IMR-90 (cell line): ENCODE measurements around the gene CTBP2. TPM values are rescaled to one million over a fixed set of nuclear protein-coding genes. Genes with fewer than 3 reads are reported as not detected.

Source experiments
- ATAC-seq: fragments of 200-7000 bp; cut with Tn5 transposase; 2 replicates; pipeline ENCODE4 v1.9.1; 2020; ENCODE audit warnings: low read depth, mild to moderate bottlenecking, moderate library complexity
- BruUV-seq: library from RNA; stranded (reverse); fragments of 400-500 nt; replicated peaks from 2 replicates; lab custom pipeline; 2021; lab: Mats Ljungman, UMichigan
- CTCF ChIA-PET: fragments of 300-600 bp; formaldehyde crosslinking; extraction: SDS; loops from one replicate; lab custom pipeline; 2021; ENCODE audit warnings: antibody characterized with exemption; lab: Yijun Ruan, JAX
- POLR2A ChIA-PET: fragments of 300-600 bp; sonication (Branson Sonifier 250); formaldehyde crosslinking; loops from one replicate; lab custom pipeline; 2022; ENCODE audit warnings: antibody characterized with exemption; ENCODE audit not compliant: unreplicated experiment; lab: Charles Lee
- DNase-seq: peaks from one replicate; pipeline ENCODE4 v3.0.0; 2013
- H2AFZ ChIP-seq: replicated peaks from 2 replicates; pipeline ENCODE3; 2013; ENCODE audit warnings: low read length, mild to moderate bottlenecking; ENCODE audit not compliant: poor library complexity
- H2AK5ac ChIP-seq: 2 replicates; pipeline ENCODE4 v1.6.1; 2013; ENCODE audit warnings: low read depth, low read length, inconsistent platforms
- H2AK9ac ChIP-seq: replicated peaks from 2 replicates; pipeline ENCODE3; 2013; ENCODE audit warnings: mild to moderate bottlenecking, low read depth, low read length, moderate library complexity; ENCODE audit not compliant: poor library complexity
- H2BK120ac ChIP-seq: 2 replicates; pipeline ENCODE4 v1.6.1; 2013; ENCODE audit warnings: low read depth, low read length, inconsistent platforms
- H2BK15ac ChIP-seq: 3 replicates; pipeline ENCODE4 v1.6.1; 2013; ENCODE audit warnings: low read depth, low read length, inconsistent platforms
- H2BK20ac ChIP-seq: 2 replicates; pipeline ENCODE4 v1.6.1; 2013; ENCODE audit warnings: low read depth, mild to moderate bottlenecking, inconsistent platforms, low read length, moderate library complexity
- H2BK5ac ChIP-seq: 2 replicates; pipeline ENCODE4 v1.6.1; 2013; ENCODE audit warnings: mild to moderate bottlenecking, low read depth, low read length, inconsistent platforms; ENCODE audit not compliant: poor library complexity, severe bottlenecking
- H3K14ac ChIP-seq: replicated peaks from 2 replicates; pipeline ENCODE4 v1.6.1; 2013; ENCODE audit warnings: low read depth, low read length, inconsistent platforms
- H3K18ac ChIP-seq: 2 replicates; pipeline ENCODE4 v1.6.1; 2013; ENCODE audit warnings: low read depth, low read length, control low read depth
- H3K23ac ChIP-seq: 2 replicates; pipeline ENCODE4 v1.6.1; 2013; ENCODE audit warnings: low read depth, low read length, inconsistent platforms
- H3K27ac ChIP-seq: 2 replicates; pipeline ENCODE4 v1.5.1; 2013; ENCODE audit warnings: mild to moderate bottlenecking, control low read depth, low read length; ENCODE audit not compliant: insufficient read depth
- H3K27me3 ChIP-seq: 2 replicates; pipeline ENCODE4 v1.6.1; 2013; ENCODE audit warnings: low read length; ENCODE audit not compliant: control insufficient read depth, insufficient read depth
- H3K36me3 ChIP-seq: 2 replicates; pipeline ENCODE4 v1.6.1; 2013; ENCODE audit warnings: low read length, mixed read lengths; ENCODE audit not compliant: control insufficient read depth, insufficient read depth
- H3K4ac ChIP-seq: 2 replicates; pipeline ENCODE4 v1.6.1; 2013; ENCODE audit warnings: low read depth, low read length, inconsistent platforms
- H3K4me1 ChIP-seq: 2 replicates; pipeline ENCODE4 v1.6.1; 2013; ENCODE audit warnings: low read length, mixed read lengths; ENCODE audit not compliant: control insufficient read depth, insufficient read depth
- H3K4me2 ChIP-seq: 2 replicates; pipeline ENCODE4 v1.6.1; 2013; ENCODE audit warnings: low read depth, mild to moderate bottlenecking, control low read depth, low read length, moderate library complexity
- H3K4me3 ChIP-seq: 2 replicates; pipeline ENCODE4 v1.5.1; 2013; ENCODE audit warnings: low read depth, mild to moderate bottlenecking, control low read depth, low read length, moderate library complexity; ENCODE audit not compliant: insufficient read depth
- H3K56ac ChIP-seq: 2 replicates; pipeline ENCODE4 v1.6.1; 2013; ENCODE audit warnings: low read length, inconsistent platforms; ENCODE audit not compliant: insufficient read depth; ENCODE audit errors: extremely low read depth
- H3K79me1 ChIP-seq, 2 experiments: 2 replicates each; pipeline ENCODE4 v1.6.1; 2013; ENCODE audit warnings: low read length in 2 of 2, inconsistent platforms in 1 of 2, low read depth in 1 of 2
- H3K9ac ChIP-seq: 2 replicates; pipeline ENCODE4 v1.6.1; 2013; ENCODE audit warnings: low read depth, low read length, control low read depth
- H3K9me1 ChIP-seq: 2 replicates; pipeline ENCODE4 v1.6.1; 2013; ENCODE audit warnings: low read length, inconsistent platforms; ENCODE audit not compliant: insufficient read depth
- H3K9me3 ChIP-seq: 2 replicates; pipeline ENCODE4 v1.6.1; 2013; ENCODE audit warnings: low read length; ENCODE audit not compliant: control insufficient read depth, insufficient read depth
- H4K20me1 ChIP-seq: 2 replicates; pipeline ENCODE4 v1.6.1; 2013; ENCODE audit warnings: low read length, inconsistent platforms; ENCODE audit not compliant: insufficient read depth
- H4K5ac ChIP-seq: 2 replicates; pipeline ENCODE4 v1.6.1; 2013; ENCODE audit warnings: mild to moderate bottlenecking, low read depth, low read length, control low read depth
- H4K8ac ChIP-seq, 2 experiments: 2 replicates each; pipeline ENCODE4 v1.6.1; 2013; ENCODE audit warnings: low read depth in 2 of 2, low read length in 2 of 2, control low read depth in 1 of 2, inconsistent platforms in 1 of 2
- H4K91ac ChIP-seq: 2 replicates; pipeline ENCODE4 v1.6.1; 2013; ENCODE audit warnings: low read depth, low read length, inconsistent platforms; ENCODE audit not compliant: insufficient read depth
- BHLHE40 ChIP-seq: fragments of 150-350 bp; IDR thresholded peaks from 2 replicates; pipeline ENCODE4 v1.6.1; 2016; ENCODE audit warnings: mild to moderate bottlenecking, low read depth, low read length
- ELK1 ChIP-seq: fragments of 150-350 bp; IDR thresholded peaks from 2 replicates; pipeline ENCODE4 v1.6.1; 2016; ENCODE audit warnings: low read depth, mild to moderate bottlenecking, low read length, moderate library complexity, borderline replicate concordance
- FOS ChIP-seq: fragments of 150-350 bp; IDR thresholded peaks from 2 replicates; pipeline ENCODE4 v1.6.1; 2016; ENCODE audit warnings: low read depth, low read length
- MAFK ChIP-seq: IDR thresholded peaks from 2 replicates; pipeline ENCODE4 v1.6.1; 2012; ENCODE audit warnings: low read depth, low read length, improper control_type of control experiment
- MAZ ChIP-seq: IDR thresholded peaks from 2 replicates; pipeline ENCODE4 v1.6.1; 2012; ENCODE audit warnings: low read depth, mild to moderate bottlenecking, low read length, improper control_type of control experiment, moderate library complexity, borderline replicate concordance
- NFE2L2 ChIP-seq: fragments of 150-350 bp; IDR thresholded peaks from 2 replicates; pipeline ENCODE4 v1.6.1; 2016; ENCODE audit warnings: low read depth, mild to moderate bottlenecking, low read length
- POLR2A ChIP-seq: IDR thresholded peaks from 2 replicates; pipeline ENCODE4 v1.6.1; 2012; ENCODE audit warnings: mild to moderate bottlenecking, low read depth, low read length
- RAD21 ChIP-seq: IDR thresholded peaks from 2 replicates; pipeline ENCODE4 v1.6.1; 2012; ENCODE audit warnings: low read length, improper control_type of control experiment
- RCOR1 ChIP-seq: IDR thresholded peaks from 2 replicates; pipeline ENCODE4 v1.6.1; 2012; ENCODE audit warnings: mild to moderate bottlenecking, low read length, improper control_type of control experiment; ENCODE audit not compliant: insufficient replicate concordance
- RFX5 ChIP-seq: IDR thresholded peaks from 2 replicates; pipeline ENCODE4 v1.8.0; 2012; ENCODE audit warnings: low read depth, mild to moderate bottlenecking, low read length, moderate library complexity
- SMC3 ChIP-seq: fragments of 150-350 bp; IDR thresholded peaks from 2 replicates; pipeline ENCODE4 v1.6.1; 2016; ENCODE audit warnings: low read depth, mild to moderate bottlenecking, antibody characterized with exemption, low read length, moderate library complexity
- WGBS, 2 experiments: methylation state at CpG; one replicate each; pipeline versions ENCODE4 v1.1.5 to v1.1.7; 2013; ENCODE audit warnings: missing lambda C conversion rate in 2 of 2; ENCODE audit not compliant: insufficient read length in 1 of 2; ENCODE audit errors: extremely low coverage in 2 of 2; 5-methylcytosine and 5-hydroxymethylcytosine counted together
- dilution Hi-C: fragments of 300-500 bp; cut with HindIII; formaldehyde crosslinking; loops from one replicate; pipeline ENCODE4 v1.14.3; 2018; ENCODE audit warnings: low sequenced_read_pairs; ENCODE audit not compliant: unreplicated experiment
- in situ Hi-C: fragments of 300-500 bp; cut with MboI; formaldehyde crosslinking; loops from 3 replicates; pipeline ENCODE4 v1.14.3; 2019; ENCODE audit warnings: low sequenced_read_pairs, inconsistent platforms, mixed read lengths
- intact Hi-C: fragments of 100-400 bp; cut with micrococcal nuclease; formaldehyde crosslinking; loops from 2 replicates; pipeline ENCODE4 v1.10.0; 2022
- polyA plus RNA-seq, 3 experiments: library from polyadenylated mRNA; depleted of rRNA; stranded (reverse); fragments of >200 nt; gene quantifications; 2 replicates each; pipeline ENCODE4 v1.2.3, GENCODE V29; 2012; ENCODE audit warnings: low replicate concordance in 1 of 3
- total RNA-seq: library from RNA; depleted of rRNA; stranded (reverse); fragments of >200 nt; gene quantifications from 2 replicates; pipeline ENCODE4 v1.2.3, GENCODE V29; 2012
- TF ChIP-seq, protein P1 (sequence below): conservative IDR thresholded peaks from 2 replicates; pipeline ENCODE4 v1.5.1; 2012; ENCODE audit warnings: mild to moderate bottlenecking, low read depth, low read length, improper control_type of control experiment
- TF ChIP-seq, protein P2 (sequence below): fragments of 150-350 bp; IDR thresholded peaks from 2 replicates; pipeline ENCODE4 v1.6.1; 2017; ENCODE audit warnings: mild to moderate bottlenecking, antibody characterized with exemption, low read length, low read depth

Gene CTBP2
- total and polyA plus RNA-seq, 2 of the 4 experiments (the other 2 are of a cell fraction), result 81.0 to 86.6 TPM

DNA sequence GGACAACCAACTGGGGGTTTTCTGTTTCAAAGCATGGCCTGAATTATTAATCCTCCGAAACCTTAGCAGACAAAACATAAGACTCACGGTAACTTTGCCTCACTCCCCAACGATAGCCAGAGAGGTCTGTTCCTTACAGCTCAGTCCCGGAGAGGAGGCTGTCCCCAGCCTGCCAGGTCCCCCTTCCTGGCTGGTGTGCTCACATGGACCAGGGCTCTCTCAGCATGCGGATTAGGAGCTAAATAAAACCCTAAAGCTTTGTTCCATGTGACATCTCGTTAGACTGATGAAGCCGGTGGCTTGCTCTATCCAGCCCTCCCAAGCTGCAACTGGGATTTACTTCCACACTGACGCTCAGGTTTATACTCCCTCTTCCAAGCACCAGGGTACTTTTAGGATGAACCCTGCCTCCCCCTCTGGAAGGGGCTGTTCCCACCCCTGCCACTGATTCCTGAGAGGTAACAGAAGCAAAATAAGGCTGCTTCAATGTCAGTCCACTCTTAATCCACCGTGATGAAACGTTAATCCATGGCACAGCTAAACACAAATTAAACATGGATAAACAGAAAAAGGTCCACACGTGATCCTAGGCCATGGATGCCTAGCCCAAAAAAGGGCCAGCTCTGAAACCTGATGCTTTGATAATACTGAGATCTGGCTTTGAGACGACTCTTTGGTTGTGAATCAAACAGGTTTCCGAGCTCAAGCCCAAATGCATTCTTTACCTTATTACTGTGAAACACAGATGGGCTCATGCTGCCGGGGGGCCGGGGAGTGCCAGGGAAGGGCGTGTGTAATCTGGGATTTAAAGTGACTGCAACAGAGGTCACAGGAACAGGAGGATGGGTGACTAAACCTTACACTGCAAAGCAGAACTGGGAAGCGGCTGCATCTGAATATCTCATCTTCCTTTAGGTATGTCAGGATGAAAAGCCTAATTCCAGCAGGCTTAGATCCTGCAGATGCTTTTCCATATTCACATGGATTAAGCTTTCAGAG lies 132.2 kb downstream of the CTBP2 start:
- H3K4me1 ChIP-seq, result peaks cover 26% of the 10 kb centered on the region
- H4K8ac ChIP-seq, result 0 out of 4 replicates have a peak overlapping the region, but pooled peaks of 1 of the 2 experiments have one; percentile 10
- no peak overlapping the region for H2BK20ac ChIP-seq
- no peak overlapping the region for H3K23ac ChIP-seq
- no peak overlapping the region for H3K56ac ChIP-seq
- H3K9me1 ChIP-seq, result peaks cover 44% of the 10 kb centered on the region
- dilution Hi-C loops (no loop called here), intact Hi-C loops (loop anchor here (2.0 kb wide), 1 partner anchor 27 kb away; no protein-coding TSS in a partner anchor), in situ Hi-C loops (no loop called here)
- H3K9me3 ChIP-seq, result no peaks in the 10 kb centered on the region
- H3K4me2 ChIP-seq, result no peak overlapping the region
- no peak overlapping the region for H2BK5ac ChIP-seq
- ATAC-seq (no peak), DNase-seq (peak; percentile 29)
- no peak overlapping the region for H2BK15ac ChIP-seq
- H2AFZ ChIP-seq, result no peak overlapping the region
- 0 out of 2 replicates have a peak overlapping the region, but pooled peaks have one; percentile 32 for H3K4ac ChIP-seq
- no peak overlapping the region for H4K91ac ChIP-seq
- 86% methylated on average over 7 of the region's 17 CpGs; no CpG with 5 or more reads in 1 of the 2 experiments for WGBS, 2 experiments
- H3K9ac ChIP-seq, result no peak overlapping the region
- no peak overlapping the region for H3K18ac ChIP-seq
- no peak overlapping the region for H4K5ac ChIP-seq
- BruUV-seq, result no TSS peak
- no peak overlapping the region for H2AK9ac ChIP-seq
- peaks cover 50 to 96% of the 10 kb centered on the region in 2 experiments for H3K79me1 ChIP-seq
- H4K20me1 ChIP-seq, result peaks cover 95% of the 10 kb centered on the region
- H3K36me3 ChIP-seq, result peaks cover 16% of the 10 kb centered on the region; the same call in 1 of the 2 replicates
- no peak overlapping the region; the same call in 1 of the 2 replicates for H3K14ac ChIP-seq
- ChIA-PET CTCF (no interaction called here), POLR2A (no interaction called here)
- no peak overlapping the region for H2BK120ac ChIP-seq
- H2AK5ac ChIP-seq, result no peak overlapping the region; the same call in 1 of the 2 replicates
- no peaks in the 10 kb centered on the region for H3K27me3 ChIP-seq
- no peak overlapping the region for H3K4me3 ChIP-seq
- H3K27ac ChIP-seq, result no peak overlapping the region
- TF ChIP-seq BHLHE40 (no peak), NFE2L2 (no peak), RCOR1 (no peak), MAZ (no peak), ELK1 (no peak), POLR2A (no peak), FOS (no peak), RFX5 (no peak), RAD21 (no peak), SMC3 (no peak), MAFK (no peak)
- TF ChIP-seq, protein P1, sequence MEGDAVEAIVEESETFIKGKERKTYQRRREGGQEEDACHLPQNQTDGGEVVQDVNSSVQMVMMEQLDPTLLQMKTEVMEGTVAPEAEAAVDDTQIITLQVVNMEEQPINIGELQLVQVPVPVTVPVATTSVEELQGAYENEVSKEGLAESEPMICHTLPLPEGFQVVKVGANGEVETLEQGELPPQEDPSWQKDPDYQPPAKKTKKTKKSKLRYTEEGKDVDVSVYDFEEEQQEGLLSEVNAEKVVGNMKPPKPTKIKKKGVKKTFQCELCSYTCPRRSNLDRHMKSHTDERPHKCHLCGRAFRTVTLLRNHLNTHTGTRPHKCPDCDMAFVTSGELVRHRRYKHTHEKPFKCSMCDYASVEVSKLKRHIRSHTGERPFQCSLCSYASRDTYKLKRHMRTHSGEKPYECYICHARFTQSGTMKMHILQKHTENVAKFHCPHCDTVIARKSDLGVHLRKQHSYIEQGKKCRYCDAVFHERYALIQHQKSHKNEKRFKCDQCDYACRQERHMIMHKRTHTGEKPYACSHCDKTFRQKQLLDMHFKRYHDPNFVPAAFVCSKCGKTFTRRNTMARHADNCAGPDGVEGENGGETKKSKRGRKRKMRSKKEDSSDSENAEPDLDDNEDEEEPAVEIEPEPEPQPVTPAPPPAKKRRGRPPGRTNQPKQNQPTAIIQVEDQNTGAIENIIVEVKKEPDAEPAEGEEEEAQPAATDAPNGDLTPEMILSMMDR, result no peak
- TF ChIP-seq, protein P2, sequence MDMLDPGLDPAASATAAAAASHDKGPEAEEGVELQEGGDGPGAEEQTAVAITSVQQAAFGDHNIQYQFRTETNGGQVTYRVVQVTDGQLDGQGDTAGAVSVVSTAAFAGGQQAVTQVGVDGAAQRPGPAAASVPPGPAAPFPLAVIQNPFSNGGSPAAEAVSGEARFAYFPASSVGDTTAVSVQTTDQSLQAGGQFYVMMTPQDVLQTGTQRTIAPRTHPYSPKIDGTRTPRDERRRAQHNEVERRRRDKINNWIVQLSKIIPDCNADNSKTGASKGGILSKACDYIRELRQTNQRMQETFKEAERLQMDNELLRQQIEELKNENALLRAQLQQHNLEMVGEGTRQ, result no peak
